Measurements from ENCODE around the gene MEOX1. TPM values are rescaled to one million over a fixed set of nuclear protein-coding genes. Genes with fewer than 3 reads are reported as not detected.

Gene MEOX1
- total and polyA plus RNA-seq, 2 of the 13 experiments (the other 11 are each of a cell fraction or from before 2014, with no cell fraction given), result not detected

GRCh38 chr17:43694081-43694870 is 32.6 kb upstream of the MEOX1 start (continued):
- TF ChIP-seq THAP9 (CRISPR knock-in tag; IDR thresholded peaks at IDR 0.05; ENCODE audit: borderline replicate concordance) (no peak), MXD3 (CRISPR knock-in tag; IDR thresholded peaks at IDR 0.05) (no peak), ADNP (CRISPR knock-in tag; IDR thresholded peaks at IDR 0.05) (no peak), SPEN (CRISPR knock-in tag; IDR thresholded peaks at IDR 0.05; ENCODE audit: low read depth) (0 out of 2 replicates have a peak, but pooled peaks have one; percentile 33), ZNF33A (CRISPR knock-in tag; IDR thresholded peaks at IDR 0.05; ENCODE audit: borderline replicate concordance) (no peak), GTF3A (CRISPR knock-in tag; conservative IDR thresholded peaks at IDR 0.05) (no peak), ZSCAN20 (CRISPR knock-in tag; IDR thresholded peaks at IDR 0.05; ENCODE audit: borderline replicate concordance) (no peak), DNMT1 (CRISPR knock-in tag; IDR thresholded peaks at IDR 0.05) (0 out of 2 replicates have a peak, but pooled peaks have one; percentile 29), HCFC1 (IDR thresholded peaks at IDR 0.05; ENCODE audit: low read depth, low read length) (no peak), ZXDC (CRISPR knock-in tag; IDR thresholded peaks at IDR 0.05) (no peak), ZBTB1 (CRISPR knock-in tag; IDR thresholded peaks at IDR 0.05; ENCODE audit: borderline replicate concordance) (no peak), RAD21 (CRISPR knock-in tag; IDR thresholded peaks at IDR 0.05) (peak; percentile 98), ZNF780A (CRISPR knock-in tag; IDR thresholded peaks at IDR 0.05) (no peak), ZNF629 (CRISPR knock-in tag; conservative IDR thresholded peaks at IDR 0.05) (no peak), AHR (CRISPR knock-in tag; IDR thresholded peaks at IDR 0.05) (0 out of 2 replicates have a peak, but pooled peaks have one; percentile 28), TRIM24 (CRISPR knock-in tag; IDR thresholded peaks at IDR 0.05) (no peak), GATAD2A (CRISPR knock-in tag; IDR thresholded peaks at IDR 0.05) (peak; percentile 59; the same call in 1 of the 2 replicates), ZNF790 (CRISPR knock-in tag; IDR thresholded peaks at IDR 0.05; ENCODE audit: borderline replicate concordance) (no peak), ZNF160 (CRISPR knock-in tag; IDR thresholded peaks at IDR 0.05) (no peak), PLRG1 (conservative IDR thresholded peaks at IDR 0.05) (no peak), KDM1A (CRISPR knock-in tag; IDR thresholded peaks at IDR 0.05) (no peak), NBN (conservative IDR thresholded peaks at IDR 0.05) (no peak), BRCA1 (CRISPR knock-in tag; IDR thresholded peaks at IDR 0.05) (peak; percentile 76; the same call in 1 of the 2 replicates), ZNF543 (CRISPR knock-in tag; IDR thresholded peaks at IDR 0.05) (no peak)
- TF ChIP-seq, protein P1, sequence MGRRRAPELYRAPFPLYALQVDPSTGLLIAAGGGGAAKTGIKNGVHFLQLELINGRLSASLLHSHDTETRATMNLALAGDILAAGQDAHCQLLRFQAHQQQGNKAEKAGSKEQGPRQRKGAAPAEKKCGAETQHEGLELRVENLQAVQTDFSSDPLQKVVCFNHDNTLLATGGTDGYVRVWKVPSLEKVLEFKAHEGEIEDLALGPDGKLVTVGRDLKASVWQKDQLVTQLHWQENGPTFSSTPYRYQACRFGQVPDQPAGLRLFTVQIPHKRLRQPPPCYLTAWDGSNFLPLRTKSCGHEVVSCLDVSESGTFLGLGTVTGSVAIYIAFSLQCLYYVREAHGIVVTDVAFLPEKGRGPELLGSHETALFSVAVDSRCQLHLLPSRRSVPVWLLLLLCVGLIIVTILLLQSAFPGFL (CRISPR knock-in tag; IDR thresholded peaks at IDR 0.05), result 0 out of 2 replicates have a peak, but pooled peaks have one; percentile 48
